ENCODE results near the gene ZBED2.

The ZBED2 gene

DNA sequence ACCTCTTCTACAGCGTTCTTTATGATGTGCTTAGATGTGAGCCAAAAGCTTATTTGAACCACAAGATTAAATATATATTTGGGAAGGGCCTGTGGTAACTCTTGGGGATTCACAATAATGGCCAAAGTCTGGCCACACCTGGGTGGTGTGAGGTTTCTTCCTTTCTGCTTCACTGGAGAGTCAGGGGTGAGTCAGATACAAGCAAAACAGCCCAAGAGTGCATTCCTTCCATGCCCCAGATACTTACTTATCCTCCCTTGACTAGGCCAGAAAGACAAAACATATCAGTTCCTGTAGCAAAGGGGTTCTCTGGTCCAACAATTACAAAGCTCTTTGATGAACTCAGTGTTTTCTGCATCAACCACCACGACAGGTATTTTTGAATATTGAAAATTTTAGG lies 941 bp downstream of the ZBED2 start:
- DNase-seq (ENCODE audit: insufficient read length, low spot score) = no peak
- TF ChIP-seq SPI1 (IDR thresholded peaks at IDR 0.05; ENCODE audit: low read depth, low read length) (no peak), TAF1 (IDR thresholded peaks at IDR 0.05; ENCODE audit: low read depth, low read length) (no peak), POLR2AphosphoS5 (IDR thresholded peaks at IDR 0.05; ENCODE audit: low read depth, low read length) (no peak), POLR2A (IDR thresholded peaks at IDR 0.05; ENCODE audit: low read depth, low read length) (no peak), POU2F2 (IDR thresholded peaks at IDR 0.05; ENCODE audit: low read depth, low read length) (no peak), PAX5 (IDR thresholded peaks at IDR 0.05; ENCODE audit: insufficient read depth, low read length, severe bottlenecking) (no peak)
- FAIRE-seq = peak; percentile 38

DNA sequence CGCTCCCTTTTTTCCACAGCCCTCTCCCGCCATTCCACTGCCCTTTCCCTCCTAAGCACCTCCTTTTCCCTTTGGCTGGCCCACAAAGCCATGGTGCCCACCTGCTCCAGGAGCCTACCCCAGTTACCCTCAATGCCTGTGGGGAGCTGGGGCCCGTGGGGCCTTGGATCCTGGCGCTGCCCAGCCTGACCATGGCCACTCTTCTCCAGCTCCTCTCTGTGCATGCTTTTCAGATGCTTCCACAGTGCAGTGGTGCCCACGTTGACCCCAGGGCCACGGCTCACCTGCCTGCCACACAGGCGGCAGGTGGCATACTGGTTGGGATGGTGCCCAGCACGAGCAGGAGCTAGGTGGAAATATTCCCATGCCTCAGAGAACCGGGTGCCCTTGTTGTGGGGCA lies 1.5 kb downstream of the ZBED2 start:
- no peak for FAIRE-seq
- no peak for DNase-seq (ENCODE audit: insufficient read length, low spot score)
- TF ChIP-seq TAF1 (IDR thresholded peaks at IDR 0.05; ENCODE audit: low read depth, low read length) = no peak
- TF ChIP-seq SPI1 (IDR thresholded peaks at IDR 0.05; ENCODE audit: low read depth, low read length) = no peak
- no peak for TF ChIP-seq POLR2A (IDR thresholded peaks at IDR 0.05; ENCODE audit: low read depth, low read length)
- no peak for TF ChIP-seq PAX5 (IDR thresholded peaks at IDR 0.05; ENCODE audit: insufficient read depth, low read length, severe bottlenecking)
- no peak for TF ChIP-seq POU2F2 (IDR thresholded peaks at IDR 0.05; ENCODE audit: low read depth, low read length)

DNA sequence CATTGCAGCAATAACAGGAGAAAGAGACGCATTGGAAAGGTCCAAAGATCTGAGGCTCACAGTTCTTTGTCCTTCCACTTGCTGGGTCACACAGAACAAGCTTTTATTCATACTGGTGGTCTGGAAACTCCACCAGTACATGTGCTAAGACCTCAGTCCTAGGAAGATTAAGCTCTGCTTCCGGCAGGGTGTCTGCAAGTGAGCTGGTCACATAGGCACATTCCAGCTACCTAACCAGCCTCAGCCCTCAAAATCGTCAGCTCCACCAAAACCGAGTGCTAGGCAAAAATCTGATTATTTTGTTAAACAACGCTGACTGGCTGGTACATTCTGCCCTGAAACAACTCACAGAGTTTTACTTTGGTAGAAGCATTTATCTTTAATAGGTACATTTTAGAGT lies 2.2 kb downstream of the ZBED2 start:
- FAIRE-seq = peak; percentile 78
- TF ChIP-seq POU2F2 (IDR thresholded peaks at IDR 0.05; ENCODE audit: low read depth, low read length) (no peak), PAX5 (IDR thresholded peaks at IDR 0.05; ENCODE audit: insufficient read depth, low read length, severe bottlenecking) (no peak), SPI1 (IDR thresholded peaks at IDR 0.05; ENCODE audit: low read depth, low read length) (no peak), TAF1 (IDR thresholded peaks at IDR 0.05; ENCODE audit: low read depth, low read length) (no peak), POLR2A (IDR thresholded peaks at IDR 0.05; ENCODE audit: low read depth, low read length) (no peak), POLR2AphosphoS5 (IDR thresholded peaks at IDR 0.05; ENCODE audit: low read depth, low read length) (no peak)
- DNase-seq (ENCODE audit: insufficient read length, low spot score) = no peak

DNA sequence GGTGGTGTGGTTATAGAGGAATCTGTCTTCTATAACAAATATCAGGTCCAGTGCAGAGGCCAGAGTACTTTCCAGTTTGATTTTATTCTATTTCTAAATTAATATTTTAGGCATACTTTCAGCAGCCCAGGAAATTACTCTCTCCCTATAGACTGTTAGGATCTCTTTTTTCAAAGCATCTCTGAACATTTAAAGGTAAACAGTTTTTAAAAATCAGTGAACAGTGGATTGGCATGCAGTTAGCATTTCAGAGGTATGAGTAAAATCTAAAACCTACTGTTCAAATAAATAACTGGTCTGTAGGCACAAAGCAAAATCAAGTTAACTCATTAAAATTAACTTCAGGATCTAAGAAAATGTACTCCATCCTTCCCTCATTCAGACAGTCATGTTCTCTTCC lies 3.0 kb downstream of the ZBED2 start:
- no peak for FAIRE-seq
- TF ChIP-seq TAF1 (IDR thresholded peaks at IDR 0.05; ENCODE audit: low read depth, low read length) (no peak), POLR2A (IDR thresholded peaks at IDR 0.05; ENCODE audit: low read depth, low read length) (no peak), POU2F2 (IDR thresholded peaks at IDR 0.05; ENCODE audit: low read depth, low read length) (no peak), SPI1 (IDR thresholded peaks at IDR 0.05; ENCODE audit: low read depth, low read length) (no peak), POLR2AphosphoS5 (IDR thresholded peaks at IDR 0.05; ENCODE audit: low read depth, low read length) (no peak), PAX5 (IDR thresholded peaks at IDR 0.05; ENCODE audit: insufficient read depth, low read length, severe bottlenecking) (no peak)

DNA sequence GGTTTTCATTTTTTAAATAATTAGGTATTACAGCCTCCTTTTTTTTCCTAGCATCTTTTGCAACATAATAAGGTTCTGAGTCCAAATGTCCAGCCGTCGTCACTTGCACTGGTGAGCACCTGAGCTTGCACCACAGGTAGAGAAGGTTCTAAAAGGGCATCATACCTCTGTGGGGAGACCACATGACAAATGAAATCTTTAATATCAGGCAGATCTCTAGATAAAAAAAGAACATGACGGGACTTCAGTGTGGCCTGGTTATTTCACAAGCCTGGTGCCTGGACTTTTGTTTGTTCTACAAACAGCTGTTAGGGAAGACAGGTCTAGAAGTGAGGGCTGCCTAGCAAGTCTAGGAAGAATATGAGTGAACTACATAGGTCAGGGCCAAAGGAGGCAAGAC lies 3.6 kb downstream of the ZBED2 start:
- FAIRE-seq (no peak), DNase-seq (ENCODE audit: insufficient read length, low spot score) (no peak)
- TF ChIP-seq TAF1 (IDR thresholded peaks at IDR 0.05; ENCODE audit: low read depth, low read length) = no peak
- TF ChIP-seq PAX5 (IDR thresholded peaks at IDR 0.05; ENCODE audit: insufficient read depth, low read length, severe bottlenecking) = no peak
- TF ChIP-seq POU2F2 (IDR thresholded peaks at IDR 0.05; ENCODE audit: low read depth, low read length) = no peak
- TF ChIP-seq SPI1 (IDR thresholded peaks at IDR 0.05; ENCODE audit: low read depth, low read length) = no peak
- TF ChIP-seq POLR2A (IDR thresholded peaks at IDR 0.05; ENCODE audit: low read depth, low read length) = no peak
- TF ChIP-seq POLR2AphosphoS5 (IDR thresholded peaks at IDR 0.05; ENCODE audit: low read depth, low read length) = no peak

More for the DNA sequence above, 3.0 kb downstream of the ZBED2 start:
- no peak for DNase-seq (ENCODE audit: insufficient read length, low spot score)

DNA sequence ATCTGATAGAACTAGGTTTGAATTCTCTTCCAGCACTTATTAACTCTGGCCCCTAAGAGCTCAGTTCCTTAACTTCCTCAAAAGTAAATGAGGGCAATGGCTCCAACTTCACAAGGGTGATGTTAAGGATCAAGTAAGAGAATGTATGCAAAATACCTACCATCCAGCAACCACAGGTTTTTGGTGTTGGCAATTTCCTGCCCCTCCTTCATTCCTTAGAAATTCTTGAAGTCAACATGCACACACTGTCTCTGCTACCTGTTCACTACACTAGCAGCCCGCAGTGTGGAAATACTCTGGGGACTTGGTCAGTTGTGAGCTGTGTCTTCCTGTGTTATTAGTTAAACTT lies 5.0 kb downstream of the ZBED2 start:
- DNase-seq (ENCODE audit: insufficient read length, low spot score) = no peak
- TF ChIP-seq POLR2AphosphoS5 (IDR thresholded peaks at IDR 0.05; ENCODE audit: low read depth, low read length) = no peak
- no peak for TF ChIP-seq POLR2A (IDR thresholded peaks at IDR 0.05; ENCODE audit: low read depth, low read length)
- TF ChIP-seq TAF1 (IDR thresholded peaks at IDR 0.05; ENCODE audit: low read depth, low read length) = no peak
- TF ChIP-seq POU2F2 (IDR thresholded peaks at IDR 0.05; ENCODE audit: low read depth, low read length) = no peak
- FAIRE-seq = no peak

DNA sequence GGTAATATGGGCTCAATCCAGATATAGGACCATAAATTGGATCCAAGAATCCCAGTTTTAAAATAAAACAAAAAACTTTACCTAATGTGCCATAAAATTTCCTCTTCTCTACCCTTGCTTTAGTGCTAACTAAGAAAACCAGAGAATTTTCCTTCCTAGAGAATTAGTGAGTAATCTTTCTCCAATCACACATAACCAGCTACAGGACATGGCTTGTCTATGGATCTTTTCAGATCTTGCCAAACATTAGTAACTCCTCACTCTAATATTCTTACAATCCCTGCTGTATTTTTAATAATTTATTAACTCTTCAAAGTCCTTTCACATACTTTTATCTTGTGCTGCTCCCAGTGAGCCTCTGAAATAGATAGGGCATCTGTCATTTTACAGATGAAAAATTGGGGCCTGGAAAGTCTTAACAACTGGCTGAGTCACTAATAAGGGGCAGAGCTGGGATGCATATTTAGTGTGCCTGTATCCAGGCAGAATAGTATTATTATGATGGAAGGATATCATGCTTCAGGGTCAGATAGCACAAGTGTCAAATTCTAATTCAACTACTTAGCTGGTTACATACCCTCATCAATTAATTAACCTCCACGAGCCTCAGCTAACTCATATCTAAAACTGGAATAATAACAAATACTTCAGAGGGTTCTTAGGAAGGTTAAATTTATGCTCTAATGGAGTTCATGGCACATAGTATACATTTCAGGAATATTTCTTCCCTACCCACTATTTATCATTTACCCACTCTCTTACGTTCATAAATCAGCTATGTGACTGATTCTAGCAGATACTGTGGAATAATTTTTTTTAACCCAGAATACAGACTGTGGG lies 5.6 kb downstream of the ZBED2 start:
- DNase-seq (ENCODE audit: insufficient read length, low spot score) (no peak), FAIRE-seq (no peak)
- no peak for TF ChIP-seq PAX5 (IDR thresholded peaks at IDR 0.05; ENCODE audit: insufficient read depth, low read length, severe bottlenecking)
- TF ChIP-seq POU2F2 (IDR thresholded peaks at IDR 0.05; ENCODE audit: low read depth, low read length) = no peak
- no peak for TF ChIP-seq POLR2A (IDR thresholded peaks at IDR 0.05; ENCODE audit: low read depth, low read length)
- no peak for TF ChIP-seq SPI1 (IDR thresholded peaks at IDR 0.05; ENCODE audit: low read depth, low read length)
- no peak for TF ChIP-seq POLR2AphosphoS5 (IDR thresholded peaks at IDR 0.05; ENCODE audit: low read depth, low read length)
- no peak for TF ChIP-seq TAF1 (IDR thresholded peaks at IDR 0.05; ENCODE audit: low read depth, low read length)

DNA sequence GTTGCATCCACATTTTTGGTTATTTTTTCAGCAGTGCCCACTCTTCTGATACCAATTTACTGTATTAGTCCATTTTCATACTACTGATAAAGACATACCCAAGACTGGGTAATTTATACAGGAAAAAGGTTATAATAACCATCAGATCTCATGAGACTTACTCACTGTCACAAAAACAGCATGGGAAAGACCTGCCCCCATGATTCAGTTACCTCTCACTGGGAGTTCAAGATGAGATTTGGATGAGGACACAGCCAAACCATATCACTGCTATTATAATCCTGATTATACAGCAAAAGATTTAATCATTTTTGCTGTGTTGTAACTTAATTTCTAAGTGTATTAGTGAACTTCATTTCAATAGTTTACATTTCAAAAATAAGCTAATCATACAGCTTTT lies 6.6 kb downstream of the ZBED2 start:
- DNase-seq (ENCODE audit: insufficient read length, low spot score) (no peak), FAIRE-seq (no peak)
- TF ChIP-seq PAX5 (IDR thresholded peaks at IDR 0.05; ENCODE audit: insufficient read depth, low read length, severe bottlenecking) (no peak), POU2F2 (IDR thresholded peaks at IDR 0.05; ENCODE audit: low read depth, low read length) (no peak), SPI1 (IDR thresholded peaks at IDR 0.05; ENCODE audit: low read depth, low read length) (no peak), TAF1 (IDR thresholded peaks at IDR 0.05; ENCODE audit: low read depth, low read length) (no peak), POLR2A (IDR thresholded peaks at IDR 0.05; ENCODE audit: low read depth, low read length) (no peak)

DNA sequence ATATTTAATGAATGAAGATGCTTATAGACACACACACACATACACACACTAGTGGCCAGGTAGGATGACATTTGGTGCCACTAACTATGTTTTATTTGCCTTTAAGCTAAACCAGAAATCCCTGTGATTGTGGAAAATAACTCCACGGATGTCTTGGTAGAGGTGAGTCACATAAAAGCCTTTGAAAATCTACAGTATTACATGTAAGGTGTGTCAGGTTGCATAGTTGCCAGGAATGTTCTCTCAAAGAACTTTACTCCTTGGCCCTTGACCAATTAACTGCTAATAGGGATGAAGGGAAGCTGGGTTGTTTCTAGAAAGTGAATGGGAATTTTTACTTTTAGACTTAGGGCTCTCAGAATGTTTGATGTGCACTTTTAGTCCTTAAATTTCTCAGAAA lies 9.9 kb downstream of the ZBED2 start:
- FAIRE-seq = no peak

More for the DNA sequence above, 9.9 kb downstream of the ZBED2 start:
- TF ChIP-seq SPI1 (IDR thresholded peaks at IDR 0.05; ENCODE audit: low read depth, low read length) (no peak), POLR2A (IDR thresholded peaks at IDR 0.05; ENCODE audit: low read depth, low read length) (no peak), POLR2AphosphoS5 (IDR thresholded peaks at IDR 0.05; ENCODE audit: low read depth, low read length) (no peak), PAX5 (IDR thresholded peaks at IDR 0.05; ENCODE audit: insufficient read depth, low read length, severe bottlenecking) (no peak), TAF1 (IDR thresholded peaks at IDR 0.05; ENCODE audit: low read depth, low read length) (no peak), POU2F2 (IDR thresholded peaks at IDR 0.05; ENCODE audit: low read depth, low read length) (no peak)
- no peak for DNase-seq (ENCODE audit: insufficient read length, low spot score)

All from GM12891 (cell line).